Activated B cell treated with CpG ODN at 0.5 μM for 24 hours (primary cell): Measurements from ENCODE around the gene TXNDC9. TPM values are rescaled to one million over a fixed set of nuclear protein-coding genes. Genes with fewer than 3 reads are reported as not detected.
"Not testable (repeated sequence)": the region's sequence is repeated elsewhere in the genome, so short reads cannot be mapped to it uniquely, and the experiment has no call there.

Experiments used
- ATAC-seq: fragments of 200-7000 bp; cut with Tn5 transposase; one replicate; pipeline ENCODE4 v1.10.0; 2021; ENCODE audit warnings: low read depth, mild to moderate bottlenecking, moderate library complexity
- CTCF ChIA-PET: fragments of 350-600 bp; sonication (Branson Sonifier 250); formaldehyde crosslinking; loops from one replicate; lab custom pipeline; 2021; ENCODE audit warnings: antibody characterized with exemption; lab: Charles Lee
- POLR2A ChIA-PET: fragments of 350-600 bp; sonication (Branson Sonifier 250); formaldehyde crosslinking; loops from one replicate; lab custom pipeline; 2021; ENCODE audit warnings: antibody characterized with exemption; lab: Charles Lee
- DNase-seq: peaks from one replicate; pipeline ENCODE4 v3.0.0; 2022
- H3K27ac Mint-ChIP-seq: one replicate; pipeline ENCODE4 v1.8.0; 2020; ENCODE audit warnings: mixed read lengths
- H3K27me3 Mint-ChIP-seq: one replicate; pipeline ENCODE4 v1.8.0; 2021; ENCODE audit warnings: mixed read lengths
- H3K36me3 Mint-ChIP-seq: one replicate; pipeline ENCODE4 v1.8.0; 2021; ENCODE audit warnings: low read depth, mixed read lengths
- H3K4me1 Mint-ChIP-seq: one replicate; pipeline ENCODE4 v1.8.0; 2021; ENCODE audit warnings: mixed read lengths
- H3K4me3 Mint-ChIP-seq: one replicate; pipeline ENCODE4 v1.8.0; 2020; ENCODE audit warnings: mild to moderate bottlenecking, mixed read lengths
- H3K9me3 Mint-ChIP-seq: one replicate; pipeline ENCODE4 v1.8.0; 2020; ENCODE audit warnings: mixed read lengths
- intact Hi-C: fragments of 100-400 bp; cut with micrococcal nuclease; formaldehyde crosslinking; loops from one replicate; pipeline ENCODE4 v1.15.1; 2024
- total RNA-seq: library from RNA; stranded (reverse); gene quantifications from 2 replicates; pipeline ENCODE4 v1.2.3, GENCODE V29; 2022
- TF ChIP-seq, protein P1 (sequence below): fragments of 200-600 bp; IDR thresholded peaks from one replicate; pipeline ENCODE4 v1.8.0; 2022; ENCODE audit warnings: antibody characterized with exemption, mild to moderate bottlenecking

The TXNDC9 gene
- total RNA-seq, 1 donor from 2014 or later, result 26.8 TPM

DNA sequence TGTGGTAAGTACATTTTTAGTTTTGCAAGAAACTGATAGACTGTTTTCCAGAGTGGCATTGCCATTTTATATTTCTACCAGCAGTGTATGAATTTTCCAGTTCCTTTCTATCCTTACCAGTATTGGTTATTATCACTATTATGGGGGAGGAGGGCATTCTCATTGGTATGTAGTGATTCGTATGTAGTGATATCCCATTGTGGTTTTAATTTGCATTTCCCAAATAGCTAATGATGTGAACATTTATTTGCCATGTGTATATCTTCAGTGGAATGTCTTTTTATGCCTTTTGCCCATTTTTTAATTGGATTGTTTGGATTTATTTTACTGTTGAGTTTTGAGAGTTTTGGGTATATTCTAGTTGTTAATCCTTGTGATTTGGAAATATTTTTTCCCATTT is 17.9 kb upstream of the TXNDC9 start:
- Mint-ChIP-seq H3K36me3 (peaks cover 1% of the 10 kb centered on the region), H3K4me1 (peaks cover 63% of the 10 kb centered on the region), H3K9me3 (no peaks in the 10 kb centered on the region), H3K27ac (no peak overlapping the region), H3K27me3 (no peaks in the 10 kb centered on the region), H3K4me3 (no peak overlapping the region)
- intact Hi-C loops, result no loop called here
- TF ChIP-seq, protein P1, sequence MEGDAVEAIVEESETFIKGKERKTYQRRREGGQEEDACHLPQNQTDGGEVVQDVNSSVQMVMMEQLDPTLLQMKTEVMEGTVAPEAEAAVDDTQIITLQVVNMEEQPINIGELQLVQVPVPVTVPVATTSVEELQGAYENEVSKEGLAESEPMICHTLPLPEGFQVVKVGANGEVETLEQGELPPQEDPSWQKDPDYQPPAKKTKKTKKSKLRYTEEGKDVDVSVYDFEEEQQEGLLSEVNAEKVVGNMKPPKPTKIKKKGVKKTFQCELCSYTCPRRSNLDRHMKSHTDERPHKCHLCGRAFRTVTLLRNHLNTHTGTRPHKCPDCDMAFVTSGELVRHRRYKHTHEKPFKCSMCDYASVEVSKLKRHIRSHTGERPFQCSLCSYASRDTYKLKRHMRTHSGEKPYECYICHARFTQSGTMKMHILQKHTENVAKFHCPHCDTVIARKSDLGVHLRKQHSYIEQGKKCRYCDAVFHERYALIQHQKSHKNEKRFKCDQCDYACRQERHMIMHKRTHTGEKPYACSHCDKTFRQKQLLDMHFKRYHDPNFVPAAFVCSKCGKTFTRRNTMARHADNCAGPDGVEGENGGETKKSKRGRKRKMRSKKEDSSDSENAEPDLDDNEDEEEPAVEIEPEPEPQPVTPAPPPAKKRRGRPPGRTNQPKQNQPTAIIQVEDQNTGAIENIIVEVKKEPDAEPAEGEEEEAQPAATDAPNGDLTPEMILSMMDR, result no peak
- POLR2A ChIA-PET, result interaction anchor here (1.8 kb wide), 1 partner anchor 16 kb away, joined by 12 read pairs; no protein-coding TSS in a partner anchor
- CTCF ChIA-PET, result no interaction called here
- no peak for DNase-seq
- ATAC-seq, result no peak

DNA sequence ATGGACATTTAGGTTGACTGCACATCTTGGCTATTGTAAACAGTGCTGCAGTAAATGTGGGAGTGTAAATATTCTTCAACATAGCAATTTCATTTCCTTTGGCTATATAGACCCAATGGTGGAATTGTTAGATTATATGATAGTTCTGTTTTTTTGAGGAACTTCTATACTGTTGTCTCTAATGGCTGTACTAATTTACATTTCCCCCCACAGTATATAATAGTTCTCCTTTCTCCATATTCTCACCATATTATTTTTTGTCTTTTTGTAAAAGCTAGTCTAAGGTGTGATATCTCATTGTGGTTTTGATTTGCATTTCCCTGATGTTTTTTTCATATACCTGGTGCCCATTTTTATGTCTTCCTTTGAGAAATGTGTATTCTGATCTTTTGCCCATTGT is 14.1 kb upstream of the TXNDC9 start:
- TF ChIP-seq, protein P1, result no peak
- Mint-ChIP-seq H3K9me3 (no peaks in the 10 kb centered on the region), H3K27ac (no peak overlapping the region), H3K36me3 (peaks cover 2% of the 10 kb centered on the region), H3K27me3 (no peaks in the 10 kb centered on the region), H3K4me1 (peaks cover 59% of the 10 kb centered on the region), H3K4me3 (no peak overlapping the region)
- CTCF ChIA-PET, result no interaction called here
- no peak for DNase-seq
- no peak for ATAC-seq
- intact Hi-C loops, result no loop called here
- POLR2A ChIA-PET, result no interaction called here

DNA sequence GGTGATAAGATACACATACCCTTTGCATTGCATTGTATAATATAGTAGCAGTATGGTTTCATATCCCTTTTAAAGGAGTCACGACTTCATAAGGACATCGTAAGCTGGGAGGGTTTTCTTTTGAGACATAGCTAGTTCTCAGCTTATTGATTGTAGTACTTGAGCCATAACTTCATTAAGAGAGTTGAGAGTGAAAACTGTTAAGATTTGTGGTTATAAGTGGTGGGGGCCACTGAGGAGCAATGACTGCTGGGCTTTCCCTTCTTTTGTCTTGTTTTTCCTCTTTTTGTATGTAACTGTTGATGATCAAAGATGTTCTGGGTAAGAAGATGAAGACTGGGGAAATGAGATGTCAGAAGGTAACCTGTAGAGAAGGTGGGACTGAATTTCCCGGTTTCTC is 12.0 kb upstream of the TXNDC9 start:
- no peaks in the 10 kb centered on the region for H3K9me3 Mint-ChIP-seq
- intact Hi-C loops, result no loop called here
- ATAC-seq, result peak; percentile 21
- TF ChIP-seq, protein P1, result no peak
- H3K36me3 Mint-ChIP-seq, result peaks cover 4% of the 10 kb centered on the region
- no peak overlapping the region for H3K4me3 Mint-ChIP-seq
- no peak for DNase-seq
- ChIA-PET CTCF (no interaction called here), POLR2A (interaction anchor here (1.8 kb wide), 1 partner anchor 10 kb away, joined by 5 read pairs; the partner anchor contains the start of gene EIF5B)
- H3K27me3 Mint-ChIP-seq, result no peaks in the 10 kb centered on the region
- H3K4me1 Mint-ChIP-seq, result peaks cover 46% of the 10 kb centered on the region
- H3K27ac Mint-ChIP-seq, result peak overlapping the region; percentile 57

DNA sequence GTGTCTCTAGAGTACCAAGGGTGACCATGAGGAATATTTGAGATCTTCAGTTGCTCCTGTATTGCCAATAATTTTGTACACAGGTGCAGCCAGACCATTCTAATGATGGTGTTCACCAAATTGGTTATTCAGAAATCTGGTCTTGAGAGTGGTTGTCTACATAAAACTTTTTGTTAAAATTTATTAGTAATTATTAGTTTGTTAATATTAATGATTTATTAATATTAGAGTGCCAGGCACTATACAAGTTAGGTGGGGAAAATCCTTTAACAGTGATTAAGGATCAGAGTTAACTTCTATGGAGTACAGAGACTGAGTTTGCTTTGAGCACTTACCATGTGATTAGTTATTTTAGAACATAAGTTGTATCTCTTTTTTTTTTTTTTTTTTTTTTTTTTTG is 10.1 kb upstream of the TXNDC9 start:
- no peak overlapping the region for H3K4me3 Mint-ChIP-seq
- no peak overlapping the region for H3K27ac Mint-ChIP-seq
- CTCF ChIA-PET, result no interaction called here
- intact Hi-C loops, result loop anchor here (1.0 kb wide), 1 partner anchor 9 kb away; the partner anchor contains the start of gene EIF5B
- no peak for DNase-seq
- H3K4me1 Mint-ChIP-seq, result peaks cover 43% of the 10 kb centered on the region
- H3K27me3 Mint-ChIP-seq, result no peaks in the 10 kb centered on the region
- TF ChIP-seq, protein P1, result no peak
- peaks cover 7% of the 10 kb centered on the region for H3K36me3 Mint-ChIP-seq
- no peaks in the 10 kb centered on the region for H3K9me3 Mint-ChIP-seq
- POLR2A ChIA-PET, result no interaction called here
- ATAC-seq, result no peak

DNA sequence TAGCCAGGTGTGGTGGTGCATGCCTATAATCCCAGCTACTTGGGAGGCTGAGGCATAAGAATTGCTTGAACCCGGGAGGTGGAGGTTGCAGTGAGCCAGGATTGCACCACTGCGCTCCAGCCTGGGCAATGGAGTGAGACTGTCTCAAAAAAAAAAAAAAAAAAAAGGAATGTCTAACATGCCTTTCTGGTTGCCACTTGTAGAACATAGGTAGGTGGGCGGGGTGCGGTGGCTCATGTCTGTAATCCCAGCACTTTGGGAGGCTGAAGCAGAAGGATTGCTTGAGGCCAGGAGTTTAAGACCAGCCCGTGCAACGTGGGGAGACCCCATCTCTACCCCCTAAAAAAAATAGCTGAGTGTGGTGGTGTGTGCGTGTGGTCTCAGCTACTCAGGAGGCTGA is 9.3 kb upstream of the TXNDC9 start:
- H3K27me3 Mint-ChIP-seq, H3K9me3 Mint-ChIP-seq, ATAC-seq, CTCF ChIA-PET, H3K27ac Mint-ChIP-seq, H3K36me3 Mint-ChIP-seq, H3K4me3 Mint-ChIP-seq, DNase-seq, POLR2A ChIA-PET, intact Hi-C loops: not testable (repeated sequence)
- H3K4me1 Mint-ChIP-seq, result peaks cover 40% of the 10 kb centered on the region

DNA sequence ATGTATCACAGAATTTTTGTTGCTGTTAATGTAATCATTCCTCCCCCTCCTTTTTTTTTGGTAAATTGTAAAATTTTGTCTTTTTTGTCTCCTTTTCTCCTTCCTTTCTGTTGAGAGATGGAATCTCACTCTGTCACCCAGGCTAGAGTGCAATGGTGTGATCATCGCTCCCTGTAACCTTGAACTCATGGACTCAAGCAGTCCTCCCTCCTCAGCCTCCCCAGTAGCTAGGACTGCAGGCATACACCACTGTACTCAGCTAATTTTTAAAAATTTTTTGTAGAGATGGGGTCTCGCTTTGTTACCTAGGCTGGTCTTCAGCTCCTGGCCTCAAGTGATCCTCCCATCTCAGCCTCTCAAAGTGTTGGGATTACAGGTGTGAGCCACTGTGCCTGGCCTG is 6.4 kb upstream of the TXNDC9 start:
- ChIA-PET POLR2A (no interaction called here), CTCF (no interaction called here)
- no peak overlapping the region for H3K27ac Mint-ChIP-seq

More for the DNA sequence above, 6.4 kb upstream of the TXNDC9 start:
- TF ChIP-seq, protein P1, result no peak
- no peaks in the 10 kb centered on the region for H3K9me3 Mint-ChIP-seq
- H3K4me1 Mint-ChIP-seq, result peaks cover 30% of the 10 kb centered on the region
- intact Hi-C loops, result no loop called here
- H3K27me3 Mint-ChIP-seq, result no peaks in the 10 kb centered on the region
- H3K4me3 Mint-ChIP-seq, result no peak overlapping the region
- DNase-seq (no peak), ATAC-seq (no peak)
- peaks cover 9% of the 10 kb centered on the region for H3K36me3 Mint-ChIP-seq
